ENCODE results near the gene SLC25A13. TPM values are rescaled to one million over a fixed set of nuclear protein-coding genes. Genes with fewer than 3 reads are reported as not detected.

SLC25A13 gene
- total RNA-seq, 1 donor from 2014 or later, result 25.3 TPM

GRCh38 chr7:96111405-96111804 is 210.5 kb downstream of the SLC25A13 start:
- Histone ChIP-seq H3K4me1 (no peaks in the 10 kb centered on the region), H3K36me3 (no peaks in the 10 kb centered on the region), H3K27me3 (no peaks in the 10 kb centered on the region), H3K9me3 (no peaks in the 10 kb centered on the region), H3K4me3 (no peak overlapping the region), H3K27ac (no peak overlapping the region)
- intact Hi-C loops (cut with DNase I), result no loop called here
- TF ChIP-seq CTCF (IDR thresholded peaks at IDR 0.05), result no peak
- no peak for TF ChIP-seq POLR2A (IDR thresholded peaks at IDR 0.05)
- no peak for TF ChIP-seq POLR2AphosphoS5 (IDR thresholded peaks at IDR 0.05; ENCODE audit: insufficient read depth in 1 of 2, low read depth in 1 of 2)
- DNase-seq (ENCODE audit: extremely low spot score in 2 of 2), result no peak

- Histone ChIP-seq H3K4me3 (no peak overlapping the region), H3K4me1 (no peaks in the 10 kb centered on the region), H3K27me3 (no peaks in the 10 kb centered on the region), H3K36me3 (no peaks in the 10 kb centered on the region), H3K9me3 (no peaks in the 10 kb centered on the region), H3K27ac (no peak overlapping the region)
- DNase-seq (ENCODE audit: extremely low spot score in 2 of 2), result no peak
- TF ChIP-seq POLR2AphosphoS5 (IDR thresholded peaks at IDR 0.05; ENCODE audit: insufficient read depth in 1 of 2, low read depth in 1 of 2) (no peak), POLR2A (IDR thresholded peaks at IDR 0.05) (no peak), CTCF (IDR thresholded peaks at IDR 0.05) (no peak)
- intact Hi-C loops (cut with DNase I), result no loop called here
These were observed 216.9 kb downstream of the SLC25A13 start for GRCh38 chr7:96104984-96105383.

GRCh38 chr7:96102096-96102811 is 219.6 kb downstream of the SLC25A13 start:
- TF ChIP-seq CTCF (IDR thresholded peaks at IDR 0.05) (no peak), POLR2A (IDR thresholded peaks at IDR 0.05) (no peak), POLR2AphosphoS5 (IDR thresholded peaks at IDR 0.05; ENCODE audit: insufficient read depth in 1 of 2, low read depth in 1 of 2) (no peak)
- no peak overlapping the region for H3K4me3 ChIP-seq
- H3K27me3 ChIP-seq, result no peaks in the 10 kb centered on the region
- H3K9me3 ChIP-seq, result no peaks in the 10 kb centered on the region
- DNase-seq (ENCODE audit: extremely low spot score in 2 of 2), result no peak
- H3K4me1 ChIP-seq, result no peaks in the 10 kb centered on the region
- intact Hi-C loops (cut with DNase I), result no loop called here
- H3K27ac ChIP-seq, result no peak overlapping the region
- H3K36me3 ChIP-seq, result no peaks in the 10 kb centered on the region

GRCh38 chr7:96100737-96101136 is 221.2 kb downstream of the SLC25A13 start:
- Histone ChIP-seq H3K4me1 (no peaks in the 10 kb centered on the region), H3K27ac (no peak overlapping the region), H3K27me3 (no peaks in the 10 kb centered on the region), H3K9me3 (no peaks in the 10 kb centered on the region), H3K4me3 (no peak overlapping the region), H3K36me3 (no peaks in the 10 kb centered on the region)
- intact Hi-C loops (cut with DNase I), result no loop called here
- DNase-seq (ENCODE audit: extremely low spot score in 2 of 2), result no peak
- TF ChIP-seq CTCF (IDR thresholded peaks at IDR 0.05) (no peak), POLR2A (IDR thresholded peaks at IDR 0.05) (no peak), POLR2AphosphoS5 (IDR thresholded peaks at IDR 0.05; ENCODE audit: insufficient read depth in 1 of 2, low read depth in 1 of 2) (no peak)

- no peaks in the 10 kb centered on the region for H3K36me3 ChIP-seq
- TF ChIP-seq POLR2A (IDR thresholded peaks at IDR 0.05) (no peak), POLR2AphosphoS5 (IDR thresholded peaks at IDR 0.05; ENCODE audit: insufficient read depth in 1 of 2, low read depth in 1 of 2) (no peak), CTCF (IDR thresholded peaks at IDR 0.05) (no peak)
These were observed 224.1 kb downstream of the SLC25A13 start for GRCh38 chr7:96097835-96098234.

More at GRCh38 chr7:96097835-96098234, 224.1 kb downstream of the SLC25A13 start:
- H3K4me1 ChIP-seq, result no peaks in the 10 kb centered on the region
- no peak overlapping the region for H3K27ac ChIP-seq
- no peaks in the 10 kb centered on the region for H3K9me3 ChIP-seq
- intact Hi-C loops (cut with DNase I), result no loop called here
- no peak overlapping the region for H3K4me3 ChIP-seq
- H3K27me3 ChIP-seq, result no peaks in the 10 kb centered on the region
- DNase-seq (ENCODE audit: extremely low spot score in 2 of 2), result no peak

Data from vagina (tissue), 2 donors.